ENCODE results near the gene OPRL1.
A peak's percentile ranks its signal among the peaks of the same experiment; 100 is the strongest.

OPRL1 gene

GRCh38 chr20:64069614-64070243 is 10.2 kb upstream of the OPRL1 start:
- DNase-seq (ENCODE audit: low read depth), result peak; percentile 35
- no peak overlapping the region for H3K4me3 ChIP-seq (ENCODE audit: low read depth, low read length)
- peak; percentile 73 for TF ChIP-seq CTCF (conservative IDR thresholded peaks at IDR 0.05; ENCODE audit: low read depth, low read length)

GRCh38 chr20:64070244-64070993 is 9.5 kb upstream of the OPRL1 start:
- no peak for DNase-seq (ENCODE audit: low read depth)
- no peak overlapping the region for H3K4me3 ChIP-seq (ENCODE audit: low read depth, low read length)
- TF ChIP-seq CTCF (conservative IDR thresholded peaks at IDR 0.05; ENCODE audit: low read depth, low read length), result no peak

GRCh38 chr20:64071341-64072332 is 8.2 kb upstream of the OPRL1 start:
- no peak for TF ChIP-seq CTCF (conservative IDR thresholded peaks at IDR 0.05; ENCODE audit: low read depth, low read length)
- no peak for DNase-seq (ENCODE audit: low read depth)
- H3K4me3 ChIP-seq (ENCODE audit: low read depth, low read length), result no peak overlapping the region

GRCh38 chr20:64072498-64073063 is 7.3 kb upstream of the OPRL1 start:
- no peak for DNase-seq (ENCODE audit: low read depth)
- H3K4me3 ChIP-seq (ENCODE audit: low read depth, low read length), result no peak overlapping the region
- no peak for TF ChIP-seq CTCF (conservative IDR thresholded peaks at IDR 0.05; ENCODE audit: low read depth, low read length)

GRCh38 chr20:64073476-64074183 is 6.3 kb upstream of the OPRL1 start:
- DNase-seq (ENCODE audit: low read depth), result no peak
- H3K4me3 ChIP-seq (ENCODE audit: low read depth, low read length), result no peak overlapping the region
- no peak for TF ChIP-seq CTCF (conservative IDR thresholded peaks at IDR 0.05; ENCODE audit: low read depth, low read length)

GRCh38 chr20:64074184-64074789 is 5.6 kb upstream of the OPRL1 start:
- H3K4me3 ChIP-seq (ENCODE audit: low read depth, low read length), result no peak overlapping the region
- TF ChIP-seq CTCF (conservative IDR thresholded peaks at IDR 0.05; ENCODE audit: low read depth, low read length), result no peak
- DNase-seq (ENCODE audit: low read depth), result no peak
